ENCODE data around the gene VAT1.
"Not testable (repeated sequence)": the region's sequence is repeated elsewhere in the genome, so short reads cannot be mapped to it uniquely, and the experiment has no call there.

VAT1 gene

GRCh38 chr17:42975701-42976100 lies 46.5 kb downstream of the VAT1 start:
- DNase-seq, result not testable (repeated sequence)

GRCh38 chr17:42975265-42975664 lies 46.9 kb downstream of the VAT1 start:
- DNase-seq, result no peak

GRCh38 chr17:42973323-42973722 lies 48.9 kb downstream of the VAT1 start:
- not testable (repeated sequence) for DNase-seq

- no peak for DNase-seq
Measured at GRCh38 chr17:42971589-42971988, 50.6 kb downstream of the VAT1 start.

GRCh38 chr17:42969001-42969581 lies 53.1 kb downstream of the VAT1 start:
- DNase-seq, result peak in 3 of 58 donors; percentile 2 to 9 (median 5)

GRCh38 chr17:42967925-42968324 lies 54.3 kb downstream of the VAT1 start:
- no peak for DNase-seq

All from anterior cingulate cortex (tissue), 58 donors.